Measurements from ENCODE around the gene B3GAT2.

The B3GAT2 gene

GRCh38 chr6:70813885-70814284 lies 143.0 kb downstream of the B3GAT2 start:
- TF ChIP-seq CTCF (IDR thresholded peaks at IDR 0.05; ENCODE audit: low read depth, low read length, missing control alignments) = no peak
- DNase-seq (ENCODE audit: low read depth) = no peak
- H3K4me3 ChIP-seq (ENCODE audit: low read depth, low read length) = no peak overlapping the region

GRCh38 chr6:70811788-70812187 lies 145.1 kb downstream of the B3GAT2 start:
- TF ChIP-seq CTCF (IDR thresholded peaks at IDR 0.05; ENCODE audit: low read depth, low read length, missing control alignments) = no peak
- no peak overlapping the region for H3K4me3 ChIP-seq (ENCODE audit: low read depth, low read length)

More at GRCh38 chr6:70811788-70812187, 145.1 kb downstream of the B3GAT2 start:
- no peak for DNase-seq (ENCODE audit: low read depth)

Data from GM12864 (cell line).